H1 (cell line): Measurements from ENCODE around the gene SEL1L3. TPM values are rescaled to one million over a fixed set of nuclear protein-coding genes. Genes with fewer than 3 reads are reported as not detected.

Experiments used
- BCL11A ChIP-seq, 2 experiments: IDR thresholded peaks; one replicate each; pipeline ENCODE4 v1.6.1; 2011; ENCODE audit warnings: low read depth in 2 of 2, low read length in 2 of 2, mild to moderate bottlenecking in 2 of 2
- BRCA1 ChIP-seq: IDR thresholded peaks from 2 replicates; pipeline ENCODE4 v1.6.1; 2012; ENCODE audit warnings: low read depth, low read length, improper control_type of control experiment
- CHD2 ChIP-seq: IDR thresholded peaks from 2 replicates; pipeline ENCODE4 v1.6.1; 2012; ENCODE audit warnings: low read length, improper control_type of control experiment
- CTBP2 ChIP-seq: IDR thresholded peaks from 2 replicates; pipeline ENCODE4 v1.7.0; 2011; ENCODE audit warnings: borderline replicate concordance, mild to moderate bottlenecking, moderate library complexity, mixed read lengths, low read length; ENCODE audit not compliant: insufficient read depth, insufficient read length
- EP300 ChIP-seq, 2 experiments: IDR thresholded peaks; 1 replicate in 1 of 2; 2 replicates in 1 of 2; pipeline ENCODE4 v1.6.1; 2011 to 2012; ENCODE audit warnings: low read depth in 2 of 2, low read length in 2 of 2, mild to moderate bottlenecking in 2 of 2, borderline replicate concordance in 1 of 2, inconsistent platforms in 1 of 2, moderate library complexity in 1 of 2
- POLR2AphosphoS5 ChIP-seq: IDR thresholded peaks from 2 replicates; pipeline ENCODE4 v1.6.1; 2011; ENCODE audit warnings: low read depth, low read length
- SIN3A ChIP-seq, 2 experiments: IDR thresholded peaks in 1 of 2; conservative IDR thresholded peaks in 1 of 2; 2 replicates each; pipeline ENCODE4 v1.6.1; 2011 to 2012; ENCODE audit warnings: low read length in 2 of 2, improper control_type of control experiment in 1 of 2, low read depth in 1 of 2, mild to moderate bottlenecking in 1 of 2
- SP2 ChIP-seq: IDR thresholded peaks from 2 replicates; pipeline ENCODE4 v1.6.1; 2012; ENCODE audit warnings: mild to moderate bottlenecking, low read length, inconsistent platforms
- SUZ12 ChIP-seq: fragments of 200-600 bp; sonication (generic); IDR thresholded peaks from 2 replicates; pipeline ENCODE4 v1.6.1; 2012; ENCODE audit warnings: mild to moderate bottlenecking, inconsistent platforms, low read length, moderate library complexity, mixed read lengths
- TCF12 ChIP-seq: IDR thresholded peaks from 2 replicates; pipeline ENCODE4 v1.6.1; 2011; ENCODE audit warnings: low read depth, mild to moderate bottlenecking, low read length
- TEAD4 ChIP-seq: IDR thresholded peaks from 2 replicates; pipeline ENCODE4 v1.6.1; 2012; ENCODE audit warnings: low read depth, low read length, inconsistent platforms, mixed read lengths
- polyA plus RNA-seq, 7 experiments: library from polyadenylated mRNA; depleted of rRNA in 3 of 7; stranded (reverse) in 5 of 7; unstranded in 2 of 7; fragments of >200 nt in 5 of 7; fragments of 200-250 nt in 2 of 7; gene quantifications; 1 replicate in 5 of 7; 2 replicates in 1 of 7; 4 replicates in 1 of 7; pipeline versions ENCODE4 v1.2.1 to v1.2.3, GENCODE V29; 2011 to 2013; ENCODE audit warnings: missing spikeins in 2 of 7, mixed read lengths in 2 of 7
- total RNA-seq: library from RNA; stranded (reverse); fragmentation: NEBNext Ultra II Directional; extraction: Animal tissue kit (Norgen Biotek cat#: 25700); gene quantifications from 2 replicates; pipeline ENCODE4 v1.2.1, GENCODE V29; 2021
- TF ChIP-seq, protein P1 (sequence below): fragments of 300-600 bp; sonication (generic); IDR thresholded peaks from 2 replicates; pipeline ENCODE4 v1.7.1; 2012; ENCODE audit warnings: low read length, moderate library complexity, mild to moderate bottlenecking, inconsistent platforms; ENCODE audit not compliant: insufficient replicate concordance

The SEL1L3 gene
- total and polyA plus RNA-seq, 2 of the 8 experiments (the other 6 are each of a cell fraction or from before 2014, with no cell fraction given) = 18.2 to 54.0 TPM

DNA sequence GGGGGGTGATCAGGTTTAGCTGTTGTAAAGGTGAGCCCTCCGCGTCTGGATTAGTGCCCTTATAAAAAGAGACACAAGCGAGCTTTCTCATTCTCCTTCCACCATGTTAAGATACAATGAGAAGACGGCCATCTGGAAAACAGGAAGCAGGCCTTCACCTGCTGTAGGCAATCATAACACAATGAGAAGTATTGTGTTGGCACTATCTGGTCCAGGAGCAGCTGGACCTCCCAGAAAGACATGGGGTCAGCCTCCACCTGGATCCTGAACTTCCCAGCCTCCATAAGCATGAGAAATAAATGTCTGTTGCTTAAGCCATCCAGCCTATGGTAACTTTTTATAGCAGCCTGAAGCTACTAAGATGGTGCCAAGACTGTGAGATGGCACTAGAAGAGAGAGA is 42.6 kb upstream of the SEL1L3 start (continued):
- TF ChIP-seq, protein P1, sequence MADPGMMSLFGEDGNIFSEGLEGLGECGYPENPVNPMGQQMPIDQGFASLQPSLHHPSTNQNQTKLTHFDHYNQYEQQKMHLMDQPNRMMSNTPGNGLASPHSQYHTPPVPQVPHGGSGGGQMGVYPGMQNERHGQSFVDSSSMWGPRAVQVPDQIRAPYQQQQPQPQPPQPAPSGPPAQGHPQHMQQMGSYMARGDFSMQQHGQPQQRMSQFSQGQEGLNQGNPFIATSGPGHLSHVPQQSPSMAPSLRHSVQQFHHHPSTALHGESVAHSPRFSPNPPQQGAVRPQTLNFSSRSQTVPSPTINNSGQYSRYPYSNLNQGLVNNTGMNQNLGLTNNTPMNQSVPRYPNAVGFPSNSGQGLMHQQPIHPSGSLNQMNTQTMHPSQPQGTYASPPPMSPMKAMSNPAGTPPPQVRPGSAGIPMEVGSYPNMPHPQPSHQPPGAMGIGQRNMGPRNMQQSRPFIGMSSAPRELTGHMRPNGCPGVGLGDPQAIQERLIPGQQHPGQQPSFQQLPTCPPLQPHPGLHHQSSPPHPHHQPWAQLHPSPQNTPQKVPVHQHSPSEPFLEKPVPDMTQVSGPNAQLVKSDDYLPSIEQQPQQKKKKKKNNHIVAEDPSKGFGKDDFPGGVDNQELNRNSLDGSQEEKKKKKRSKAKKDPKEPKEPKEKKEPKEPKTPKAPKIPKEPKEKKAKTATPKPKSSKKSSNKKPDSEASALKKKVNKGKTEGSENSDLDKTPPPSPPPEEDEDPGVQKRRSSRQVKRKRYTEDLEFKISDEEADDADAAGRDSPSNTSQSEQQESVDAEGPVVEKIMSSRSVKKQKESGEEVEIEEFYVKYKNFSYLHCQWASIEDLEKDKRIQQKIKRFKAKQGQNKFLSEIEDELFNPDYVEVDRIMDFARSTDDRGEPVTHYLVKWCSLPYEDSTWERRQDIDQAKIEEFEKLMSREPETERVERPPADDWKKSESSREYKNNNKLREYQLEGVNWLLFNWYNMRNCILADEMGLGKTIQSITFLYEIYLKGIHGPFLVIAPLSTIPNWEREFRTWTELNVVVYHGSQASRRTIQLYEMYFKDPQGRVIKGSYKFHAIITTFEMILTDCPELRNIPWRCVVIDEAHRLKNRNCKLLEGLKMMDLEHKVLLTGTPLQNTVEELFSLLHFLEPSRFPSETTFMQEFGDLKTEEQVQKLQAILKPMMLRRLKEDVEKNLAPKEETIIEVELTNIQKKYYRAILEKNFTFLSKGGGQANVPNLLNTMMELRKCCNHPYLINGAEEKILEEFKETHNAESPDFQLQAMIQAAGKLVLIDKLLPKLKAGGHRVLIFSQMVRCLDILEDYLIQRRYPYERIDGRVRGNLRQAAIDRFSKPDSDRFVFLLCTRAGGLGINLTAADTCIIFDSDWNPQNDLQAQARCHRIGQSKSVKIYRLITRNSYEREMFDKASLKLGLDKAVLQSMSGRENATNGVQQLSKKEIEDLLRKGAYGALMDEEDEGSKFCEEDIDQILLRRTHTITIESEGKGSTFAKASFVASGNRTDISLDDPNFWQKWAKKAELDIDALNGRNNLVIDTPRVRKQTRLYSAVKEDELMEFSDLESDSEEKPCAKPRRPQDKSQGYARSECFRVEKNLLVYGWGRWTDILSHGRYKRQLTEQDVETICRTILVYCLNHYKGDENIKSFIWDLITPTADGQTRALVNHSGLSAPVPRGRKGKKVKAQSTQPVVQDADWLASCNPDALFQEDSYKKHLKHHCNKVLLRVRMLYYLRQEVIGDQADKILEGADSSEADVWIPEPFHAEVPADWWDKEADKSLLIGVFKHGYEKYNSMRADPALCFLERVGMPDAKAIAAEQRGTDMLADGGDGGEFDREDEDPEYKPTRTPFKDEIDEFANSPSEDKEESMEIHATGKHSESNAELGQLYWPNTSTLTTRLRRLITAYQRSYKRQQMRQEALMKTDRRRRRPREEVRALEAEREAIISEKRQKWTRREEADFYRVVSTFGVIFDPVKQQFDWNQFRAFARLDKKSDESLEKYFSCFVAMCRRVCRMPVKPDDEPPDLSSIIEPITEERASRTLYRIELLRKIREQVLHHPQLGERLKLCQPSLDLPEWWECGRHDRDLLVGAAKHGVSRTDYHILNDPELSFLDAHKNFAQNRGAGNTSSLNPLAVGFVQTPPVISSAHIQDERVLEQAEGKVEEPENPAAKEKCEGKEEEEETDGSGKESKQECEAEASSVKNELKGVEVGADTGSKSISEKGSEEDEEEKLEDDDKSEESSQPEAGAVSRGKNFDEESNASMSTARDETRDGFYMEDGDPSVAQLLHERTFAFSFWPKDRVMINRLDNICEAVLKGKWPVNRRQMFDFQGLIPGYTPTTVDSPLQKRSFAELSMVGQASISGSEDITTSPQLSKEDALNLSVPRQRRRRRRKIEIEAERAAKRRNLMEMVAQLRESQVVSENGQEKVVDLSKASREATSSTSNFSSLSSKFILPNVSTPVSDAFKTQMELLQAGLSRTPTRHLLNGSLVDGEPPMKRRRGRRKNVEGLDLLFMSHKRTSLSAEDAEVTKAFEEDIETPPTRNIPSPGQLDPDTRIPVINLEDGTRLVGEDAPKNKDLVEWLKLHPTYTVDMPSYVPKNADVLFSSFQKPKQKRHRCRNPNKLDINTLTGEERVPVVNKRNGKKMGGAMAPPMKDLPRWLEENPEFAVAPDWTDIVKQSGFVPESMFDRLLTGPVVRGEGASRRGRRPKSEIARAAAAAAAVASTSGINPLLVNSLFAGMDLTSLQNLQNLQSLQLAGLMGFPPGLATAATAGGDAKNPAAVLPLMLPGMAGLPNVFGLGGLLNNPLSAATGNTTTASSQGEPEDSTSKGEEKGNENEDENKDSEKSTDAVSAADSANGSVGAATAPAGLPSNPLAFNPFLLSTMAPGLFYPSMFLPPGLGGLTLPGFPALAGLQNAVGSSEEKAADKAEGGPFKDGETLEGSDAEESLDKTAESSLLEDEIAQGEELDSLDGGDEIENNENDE = no peak
- no peak for TF ChIP-seq EP300 (IDR thresholded peaks at IDR 0.05; ENCODE audit: borderline replicate concordance in 1 of 2, low read depth in 2 of 2, low read length in 2 of 2)
- TF ChIP-seq TEAD4 = no peak
- TF ChIP-seq SP2 = no peak
- TF ChIP-seq POLR2AphosphoS5 = no peak
- no peak for TF ChIP-seq BCL11A (IDR thresholded peaks at IDR 0.05; ENCODE audit: low read depth in 2 of 2, low read length in 2 of 2)
- no peak for TF ChIP-seq BRCA1
- no peak for TF ChIP-seq SUZ12
- TF ChIP-seq TCF12 = no peak
- no peak for TF ChIP-seq SIN3A (conservative IDR thresholded peaks at IDR 0.05 in 1 of 2, IDR thresholded peaks at IDR 0.05 in 1 of 2; ENCODE audit: low read depth in 1 of 2, low read length in 2 of 2)
- no peak for TF ChIP-seq CTBP2
- no peak for TF ChIP-seq CHD2
